ENCODE data around the gene MIR17HG.
A peak's percentile ranks its signal among the peaks of the same experiment; 100 is the strongest.

The MIR17HG gene

DNA sequence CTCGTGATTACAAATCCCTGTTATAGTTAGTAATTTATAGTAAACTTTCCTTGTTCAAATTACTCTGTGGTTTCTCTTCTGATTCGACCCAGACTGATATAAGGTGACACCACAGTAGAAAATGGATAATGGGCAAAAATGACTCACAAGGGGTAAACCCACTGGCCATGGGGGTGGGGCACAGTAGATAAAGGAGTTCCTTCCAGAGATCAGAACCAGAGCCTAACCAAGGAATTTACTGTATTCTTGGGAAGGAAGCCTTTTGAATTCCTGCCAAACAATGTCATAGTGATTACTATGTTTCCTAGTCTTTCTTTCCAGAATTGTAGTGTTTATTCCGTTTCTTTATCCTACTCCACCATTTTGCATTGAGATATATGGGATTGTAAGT lies 21.9 kb downstream of the MIR17HG start:
- no peak for DNase-seq

DNA sequence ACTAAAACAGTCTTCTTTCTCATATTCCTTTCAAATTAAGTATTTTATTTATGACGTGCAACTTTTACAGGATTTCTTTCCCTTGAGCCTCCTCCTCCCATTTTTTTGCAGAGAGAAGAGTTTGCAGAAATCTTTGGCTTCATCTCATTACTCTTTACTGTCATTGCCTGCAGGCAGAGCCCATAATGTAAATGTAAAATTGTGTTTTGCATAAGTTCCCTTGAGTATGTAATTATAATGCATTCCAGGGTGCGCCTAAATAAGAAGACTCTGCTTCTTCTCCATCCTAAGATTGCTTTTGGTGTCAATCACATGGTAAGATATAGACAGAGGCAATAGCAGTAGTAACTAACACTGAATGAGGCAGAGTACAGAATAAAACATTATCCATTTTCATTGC lies 23.0 kb downstream of the MIR17HG start:
- DNase-seq = no peak

GRCh38 chr13:91372911-91373310 lies 25.4 kb downstream of the MIR17HG start:
- no peak for DNase-seq

- peak; percentile 68 to 82 for DNase-seq
Measured at GRCh38 chr13:91375116-91375729, 27.7 kb downstream of the MIR17HG start.

DNA sequence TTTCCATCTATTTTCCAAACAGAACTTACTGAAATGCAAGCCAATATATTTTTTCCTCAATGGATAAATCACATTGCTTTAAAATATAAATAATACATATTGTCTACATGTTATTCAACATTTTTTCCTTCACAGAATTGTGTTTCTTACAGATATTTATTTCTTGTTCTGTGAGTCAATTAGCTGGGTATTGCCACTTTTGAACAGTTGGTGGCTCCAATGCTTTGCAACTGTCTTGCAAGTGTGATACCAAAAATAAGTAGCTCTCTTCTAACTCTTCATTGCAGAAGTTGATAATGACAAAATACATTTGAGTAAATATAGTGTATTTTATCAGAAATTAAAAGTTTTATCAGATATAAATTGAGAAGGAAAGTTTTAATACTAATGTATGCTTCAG lies 33.9 kb downstream of the MIR17HG start:
- peak; percentile 26 to 34 for DNase-seq

DNA sequence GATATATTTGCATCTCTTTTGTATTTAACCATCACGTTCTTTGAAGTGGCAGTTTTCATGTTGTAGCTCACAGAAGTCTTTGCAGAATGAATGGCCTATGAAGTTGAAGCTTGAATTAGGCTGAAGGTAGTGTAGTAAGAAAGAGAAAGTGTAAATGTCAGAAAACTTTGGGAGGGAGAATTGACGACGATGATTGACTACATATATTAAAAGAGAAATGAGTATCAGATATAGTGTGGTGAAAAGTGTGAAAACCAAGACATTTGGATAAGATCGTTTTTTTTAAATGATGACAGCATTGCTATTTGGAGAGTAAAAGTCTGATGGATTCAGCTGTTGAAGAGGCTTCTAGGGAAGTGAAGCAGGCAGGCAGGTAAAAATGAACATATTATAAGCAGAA lies 36.3 kb downstream of the MIR17HG start:
- DNase-seq = no peak

- DNase-seq = no peak
Measured at GRCh38 chr13:91384896-91385295, 37.4 kb downstream of the MIR17HG start.

- DNase-seq = no peak
Measured at GRCh38 chr13:91389186-91389585, 41.7 kb downstream of the MIR17HG start.

DNA sequence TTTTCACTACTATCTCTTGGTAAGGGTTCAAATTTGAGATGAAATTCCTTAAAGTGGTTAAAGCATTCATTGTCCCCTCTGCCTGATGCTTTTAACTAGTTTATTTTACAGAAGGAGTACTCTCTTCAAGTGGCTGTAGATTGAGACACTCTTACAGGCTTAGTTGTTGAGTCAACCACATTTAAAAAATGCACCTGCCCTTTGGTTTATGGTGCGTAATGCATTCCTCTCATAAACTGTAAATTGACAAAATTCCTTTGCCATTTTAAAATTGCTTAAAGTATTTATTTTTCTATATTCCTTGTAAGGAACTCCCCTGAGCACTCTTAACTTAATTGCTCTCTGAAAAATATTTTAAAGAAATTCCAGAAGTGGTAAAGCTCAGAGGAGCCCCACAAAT lies 50.1 kb downstream of the MIR17HG start:
- DNase-seq = no peak

DNA sequence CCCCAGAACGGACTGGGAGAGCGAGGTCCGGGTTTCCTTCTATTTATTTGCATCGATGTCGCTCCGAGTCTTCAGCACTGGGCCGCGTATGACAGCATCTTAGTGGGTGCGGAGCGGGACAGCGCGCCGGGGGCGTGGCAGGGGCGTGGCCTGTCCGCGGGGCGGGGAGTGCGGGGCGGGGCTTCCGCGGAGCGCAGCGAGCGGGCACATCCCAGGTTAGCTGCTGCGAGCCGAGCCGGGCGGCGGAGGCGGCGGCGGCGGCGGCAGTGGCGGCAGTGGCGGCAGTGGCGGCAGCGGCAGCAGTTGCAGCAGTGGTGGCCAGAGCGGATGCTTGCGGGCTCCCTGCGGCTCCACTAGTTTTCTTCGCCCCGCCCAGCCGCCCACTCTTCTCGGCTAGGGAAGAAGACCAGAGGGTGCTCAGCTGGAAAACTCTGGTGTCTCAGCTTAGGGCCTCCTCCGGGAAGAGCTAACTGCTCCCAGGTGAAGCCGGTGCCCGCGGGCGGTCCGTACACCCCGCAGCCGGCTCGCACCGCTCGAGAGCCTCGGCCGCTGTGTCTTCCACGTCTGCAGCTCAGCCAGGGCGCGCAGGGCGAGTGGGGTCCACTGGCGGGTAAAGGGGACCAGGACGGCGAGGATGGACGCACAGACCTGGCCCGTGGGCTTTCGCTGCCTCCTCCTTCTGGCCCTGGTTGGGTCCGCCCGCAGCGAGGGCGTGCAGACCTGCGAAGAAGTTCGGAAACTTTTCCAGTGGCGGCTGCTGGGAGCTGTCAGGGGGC lies 51.1 kb downstream of the MIR17HG start, which contains the start of gene GPC5:
Gene GPC5 (plus strand): TSS at position 209 of the 776 bp plus-strand sequence.
- no peak for DNase-seq

DNA sequence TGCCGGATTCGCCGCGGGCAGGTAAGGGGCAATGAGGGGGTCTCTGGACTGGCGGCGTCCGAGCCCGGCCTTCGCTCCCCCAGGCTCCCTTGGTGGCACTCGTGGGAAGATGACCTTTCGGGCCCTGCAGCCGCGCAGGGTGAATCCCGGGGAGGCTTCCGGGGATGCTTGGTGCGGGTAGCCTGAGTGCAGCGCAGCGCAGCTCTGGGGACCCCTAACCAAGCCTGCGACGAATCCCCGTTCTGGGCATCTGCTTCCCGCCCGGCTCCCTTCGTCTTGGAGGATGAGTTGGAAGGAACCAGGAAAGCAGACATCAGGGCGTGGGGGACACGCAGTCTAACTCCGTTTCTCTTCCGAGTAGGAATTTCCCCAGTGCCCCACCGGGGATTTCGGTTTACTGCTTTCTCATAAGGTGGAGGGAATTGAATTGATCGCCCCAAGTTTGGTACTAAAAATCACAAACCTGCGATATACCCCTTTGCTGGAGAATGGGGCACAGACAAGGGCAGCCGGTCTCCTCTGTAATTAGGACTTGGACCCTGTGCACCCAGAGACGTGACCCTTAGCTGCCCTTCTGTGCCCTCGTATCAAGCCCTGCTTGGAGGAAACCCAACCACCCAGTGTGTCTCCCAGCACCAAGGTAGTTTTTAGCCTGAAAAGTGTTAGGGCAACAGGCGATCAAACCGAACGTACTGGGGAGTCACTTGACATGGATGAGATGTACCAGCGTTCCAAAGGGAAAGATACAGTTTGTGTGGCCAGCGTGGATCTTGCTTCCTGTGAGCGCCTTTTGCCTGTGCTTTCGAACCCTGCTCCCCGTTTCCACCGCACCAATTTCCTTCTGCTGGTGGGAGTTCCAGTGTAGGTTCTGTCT lies 51.9 kb downstream of the MIR17HG start:
- DNase-seq = no peak

- no peak for DNase-seq
Measured at GRCh38 chr13:91400063-91400399, 52.5 kb downstream of the MIR17HG start.

DNA sequence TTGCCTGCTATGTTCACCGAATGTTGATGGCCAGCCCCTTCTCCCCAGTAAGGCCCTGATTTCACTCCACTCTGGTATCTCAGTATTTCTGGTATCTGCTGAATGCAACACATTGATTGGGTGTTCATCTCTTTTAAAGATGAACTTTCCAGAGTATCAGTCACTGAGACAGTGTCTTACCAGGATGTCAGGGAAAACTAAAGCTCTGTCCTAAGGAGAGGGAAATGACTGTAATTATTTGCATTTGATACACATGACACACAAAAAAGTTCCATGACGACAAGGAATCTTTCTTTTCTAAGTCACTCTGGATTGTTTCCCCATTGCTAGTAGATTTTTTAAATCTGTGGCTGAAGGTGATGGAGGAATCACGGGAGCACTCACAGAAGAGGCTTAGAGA lies 53.2 kb downstream of the MIR17HG start:
- DNase-seq = no peak

DNA sequence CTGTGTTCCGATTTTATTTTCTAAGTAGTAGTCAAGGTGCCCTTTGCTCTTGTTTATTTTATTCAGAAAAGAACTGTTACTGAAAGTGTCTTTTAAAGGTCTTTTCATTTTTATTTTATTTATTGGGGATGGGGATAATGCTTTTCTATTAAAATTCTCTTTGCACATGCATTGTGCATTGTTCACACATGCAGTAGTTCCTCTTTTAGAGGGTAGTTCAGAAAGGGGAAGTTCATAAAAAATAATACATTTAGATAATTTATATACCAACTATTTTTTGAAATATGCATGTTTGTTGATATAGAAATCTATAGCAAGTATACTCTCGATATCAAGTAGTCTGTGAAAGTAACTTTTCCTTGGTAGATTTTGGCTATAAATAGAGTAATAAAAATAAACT lies 54.4 kb downstream of the MIR17HG start:
- peak; percentile 48 to 54 for DNase-seq
